GM18511 (cell line): ENCODE data around the gene DGKI.
A peak's percentile ranks its signal among the peaks of the same experiment; 100 is the strongest.
"Not testable (repeated sequence)": the region's sequence is repeated elsewhere in the genome, so short reads cannot be mapped to it uniquely, and the experiment has no call there.

ENCODE experiments used
- ATAC-seq: cut with Tn5 transposase; IDR thresholded peaks from one replicate; pipeline ENCODE4 v1.9.1; 2021; ENCODE audit warnings: mild to moderate bottlenecking, moderate library complexity; ENCODE audit not compliant: unreplicated experiment

The DGKI gene

DNA sequence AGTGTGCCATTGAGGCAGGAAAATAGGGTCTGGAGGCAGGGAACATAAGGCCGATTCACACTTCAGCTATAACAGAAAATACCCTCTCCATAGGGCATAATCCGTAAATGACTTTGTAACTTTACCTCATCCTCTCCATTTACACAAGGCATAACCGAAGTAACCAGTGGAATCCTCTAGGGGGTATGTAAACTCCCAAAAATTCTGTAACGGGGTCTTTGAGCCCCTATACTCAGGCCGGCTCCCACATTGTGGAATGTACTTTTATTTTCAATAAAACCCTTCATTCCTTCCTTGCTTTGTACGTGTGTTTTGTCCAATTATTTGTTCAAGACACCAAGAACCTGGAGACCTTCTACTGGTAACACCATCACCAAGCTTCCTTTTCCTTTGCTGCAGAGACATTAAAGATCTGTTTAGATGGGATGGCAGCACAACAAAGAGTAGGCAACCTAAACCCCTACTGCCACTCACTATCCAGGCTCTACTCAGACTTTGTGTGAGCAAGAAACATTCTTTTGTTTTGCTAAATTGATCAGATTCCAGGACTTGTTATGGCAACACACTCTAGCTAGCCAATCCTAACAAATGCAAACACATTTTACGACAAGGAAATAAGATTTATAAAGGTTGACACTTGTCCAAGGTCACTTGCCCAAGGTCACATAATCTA, 99.3 kb downstream of the DGKI start:
- ATAC-seq, result no peak

DNA sequence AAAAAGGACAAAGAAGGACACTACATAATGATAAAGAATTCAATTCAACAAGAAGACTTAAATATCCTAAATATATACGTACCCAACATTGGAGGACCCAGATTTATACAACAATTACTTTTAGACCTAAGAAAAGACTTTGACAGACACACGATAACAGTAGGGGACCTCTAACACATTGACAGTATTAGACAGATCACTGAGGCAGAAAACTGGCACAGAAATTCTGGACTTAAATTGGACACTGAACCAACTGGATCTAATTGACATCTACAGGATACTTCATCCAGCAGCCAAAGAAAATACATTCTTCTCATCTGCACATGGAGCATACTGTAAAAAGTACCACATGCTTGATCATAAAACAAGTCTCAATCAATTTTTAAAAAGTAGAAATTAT, 103.8 kb downstream of the DGKI start:
- ATAC-seq, result no peak

- ATAC-seq, result no peak
These were observed 104.7 kb downstream of the DGKI start for GRCh38 chr7:137742051-137742450.

DNA sequence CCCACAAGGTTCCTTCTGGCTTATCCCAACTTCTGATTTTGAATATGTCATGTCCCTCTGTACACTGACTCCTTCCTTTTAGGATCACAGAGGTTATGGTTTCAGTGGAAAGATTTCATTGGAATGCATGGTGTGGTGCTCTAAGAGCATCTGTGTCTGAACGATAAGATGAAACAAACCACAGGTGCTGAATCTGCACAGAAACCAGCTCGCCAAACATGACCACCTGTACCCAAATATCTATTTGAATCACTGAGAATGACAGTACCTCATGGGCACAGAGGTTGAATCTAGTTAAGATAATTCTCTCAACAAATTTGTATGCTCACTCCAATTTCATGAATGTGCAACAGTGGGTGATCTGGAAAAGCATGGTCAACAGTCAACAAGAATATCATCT, 105.3 kb downstream of the DGKI start:
- no peak for ATAC-seq

DNA sequence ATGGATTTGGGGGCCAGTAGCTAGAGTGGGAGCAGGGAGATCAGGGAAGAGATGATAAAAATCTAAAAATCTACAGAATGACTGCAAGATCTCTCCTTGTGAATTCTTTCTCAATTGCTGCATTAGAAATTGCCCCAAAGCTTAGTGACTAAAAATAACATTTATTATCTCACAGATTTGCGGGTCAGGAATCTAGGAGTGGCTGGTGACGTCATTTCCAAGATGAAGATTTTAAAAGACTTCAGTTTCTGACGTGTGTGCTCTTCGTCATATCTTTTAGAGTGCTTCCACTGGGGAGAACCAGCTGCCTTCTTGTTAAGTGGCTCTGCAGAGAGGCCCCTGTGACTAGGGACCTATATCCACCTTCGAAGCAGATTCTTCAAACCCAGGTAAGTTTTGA, 112.6 kb downstream of the DGKI start:
- ATAC-seq, result no peak

GRCh38 chr7:137732168-137732567, 114.6 kb downstream of the DGKI start:
- ATAC-seq, result no peak

DNA sequence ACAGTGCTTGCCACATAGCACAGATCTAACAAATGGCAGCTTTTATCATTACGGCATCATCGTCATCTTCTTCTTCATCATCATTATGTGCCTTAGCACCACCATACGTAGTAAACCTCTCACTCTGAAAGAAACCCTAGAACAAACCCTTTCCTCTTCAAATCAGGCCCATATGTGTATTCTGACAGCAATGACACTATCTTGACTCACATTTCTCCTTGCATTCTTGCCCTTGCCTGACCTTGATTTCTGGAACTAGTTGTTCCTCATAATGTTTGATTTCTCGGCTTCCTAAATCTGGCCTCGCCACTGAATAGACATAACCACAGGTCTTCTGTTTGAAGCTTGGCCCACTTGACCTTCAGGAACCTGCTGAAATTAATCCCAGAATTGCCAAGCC, 115.3 kb downstream of the DGKI start:
- no peak for ATAC-seq

GRCh38 chr7:137728426-137728825, 118.3 kb downstream of the DGKI start:
- ATAC-seq, result no peak

GRCh38 chr7:137727413-137727812, 119.4 kb downstream of the DGKI start:
- no peak for ATAC-seq

DNA sequence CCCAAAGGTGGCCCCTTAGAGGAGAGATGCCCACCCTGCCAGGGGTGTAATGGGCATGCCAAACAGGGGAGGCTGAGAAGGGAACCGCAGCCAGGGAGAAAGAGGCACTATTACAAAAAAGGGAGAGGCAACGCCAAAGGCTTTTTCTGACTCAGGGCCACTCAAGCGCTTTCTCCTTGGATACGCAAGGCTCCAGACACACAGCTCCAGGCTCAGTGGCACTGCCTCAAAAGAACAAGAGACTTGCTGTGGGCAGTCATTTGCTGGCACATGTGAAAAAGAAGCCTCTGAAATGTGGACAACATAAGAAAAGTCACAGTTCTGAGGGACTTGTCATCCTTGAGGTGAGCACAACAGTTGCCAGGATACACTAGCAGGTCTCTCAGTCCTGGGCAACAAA, 128.4 kb downstream of the DGKI start:
- ATAC-seq, result no peak

DNA sequence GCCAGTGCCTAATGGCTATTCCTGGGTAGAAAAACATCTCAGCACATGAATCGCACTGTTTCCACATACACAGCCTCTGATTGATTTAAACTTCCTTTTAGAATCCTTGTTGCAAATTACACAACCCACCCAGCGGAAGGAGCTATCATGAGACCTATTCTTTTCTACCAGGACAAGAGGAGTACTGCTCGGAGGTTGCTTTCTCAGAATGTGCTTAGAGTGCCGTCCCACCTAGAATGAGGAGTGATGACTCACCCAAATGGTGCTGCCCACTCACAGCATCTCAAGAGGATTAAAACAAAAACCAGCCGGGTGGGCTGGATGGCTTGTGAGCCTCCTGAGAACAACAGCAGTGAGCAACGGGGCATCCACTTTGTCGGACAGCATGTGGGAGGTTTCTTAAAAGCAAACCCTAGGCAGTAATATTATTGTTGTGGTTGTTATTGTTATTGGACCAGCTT, 128.9 kb downstream of the DGKI start:
- no peak for ATAC-seq

DNA sequence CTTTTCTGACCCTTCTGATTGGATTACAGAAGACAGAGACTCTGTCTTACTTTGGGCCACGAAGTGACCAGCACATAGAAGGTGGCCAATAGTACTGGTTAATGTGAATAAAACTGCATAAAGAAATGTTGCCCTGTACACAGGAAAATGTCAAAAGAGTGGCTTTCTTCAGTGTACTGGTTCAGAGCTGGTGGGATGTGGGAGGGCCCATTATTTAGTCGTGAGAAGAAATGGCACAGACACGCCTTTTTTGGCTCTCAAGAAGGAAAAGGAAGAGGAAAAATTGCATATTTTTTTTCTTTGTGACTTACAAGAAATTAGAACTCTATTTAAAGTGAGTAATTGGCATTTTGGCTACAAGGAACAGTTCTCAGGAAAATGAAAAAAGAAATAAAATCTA, 129.7 kb downstream of the DGKI start:
- ATAC-seq, result no peak

- no peak for ATAC-seq
These were observed 130.7 kb downstream of the DGKI start for GRCh38 chr7:137716061-137716460.

DNA sequence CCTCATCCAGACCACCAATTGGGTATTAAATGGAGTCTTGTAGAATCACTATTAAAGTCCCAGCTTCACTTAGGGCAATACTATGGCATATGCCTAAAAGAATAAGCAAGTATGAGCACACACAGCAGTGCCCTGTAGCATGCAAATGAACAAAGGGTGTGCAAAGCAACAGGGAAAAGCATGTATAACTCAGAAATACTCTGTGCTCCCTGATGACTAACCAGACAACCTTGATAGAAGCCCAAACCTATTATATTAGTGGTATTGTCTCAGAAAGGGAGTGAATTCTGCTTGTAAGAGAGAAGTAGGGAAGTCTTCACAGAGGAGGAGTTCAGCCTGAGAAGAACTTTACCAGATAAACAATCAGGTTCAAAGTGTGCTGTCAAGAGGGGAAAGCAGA, 131.2 kb downstream of the DGKI start:
- ATAC-seq, result no peak

- no peak for ATAC-seq
These were observed 131.7 kb downstream of the DGKI start for GRCh38 chr7:137715121-137715520.

GRCh38 chr7:137706330-137706729, 140.4 kb downstream of the DGKI start:
- ATAC-seq, result not testable (repeated sequence)

DNA sequence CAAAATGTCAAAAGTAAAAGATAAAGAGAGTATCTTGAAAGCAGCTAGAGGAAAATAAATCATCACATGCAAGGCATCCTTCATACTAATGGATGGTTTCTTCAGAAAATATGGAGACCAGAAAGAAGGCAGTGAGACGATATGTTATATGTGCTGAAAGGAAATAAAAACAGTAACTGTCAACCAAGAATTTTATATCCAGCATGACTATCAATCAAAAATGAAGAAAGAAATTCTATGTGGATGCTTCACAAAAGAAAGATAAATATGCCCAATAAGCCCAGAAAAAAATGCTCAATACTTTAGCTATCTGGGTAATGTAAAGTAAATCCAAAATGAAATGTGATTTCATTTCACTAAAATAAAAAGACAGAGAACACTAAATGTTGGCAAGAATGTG, 142.1 kb downstream of the DGKI start:
- no peak for ATAC-seq

GRCh38 chr7:137703291-137704010, 143.3 kb downstream of the DGKI start:
- ATAC-seq, result no peak

GRCh38 chr7:137696988-137697387, 149.8 kb downstream of the DGKI start:
- no peak for ATAC-seq

DNA sequence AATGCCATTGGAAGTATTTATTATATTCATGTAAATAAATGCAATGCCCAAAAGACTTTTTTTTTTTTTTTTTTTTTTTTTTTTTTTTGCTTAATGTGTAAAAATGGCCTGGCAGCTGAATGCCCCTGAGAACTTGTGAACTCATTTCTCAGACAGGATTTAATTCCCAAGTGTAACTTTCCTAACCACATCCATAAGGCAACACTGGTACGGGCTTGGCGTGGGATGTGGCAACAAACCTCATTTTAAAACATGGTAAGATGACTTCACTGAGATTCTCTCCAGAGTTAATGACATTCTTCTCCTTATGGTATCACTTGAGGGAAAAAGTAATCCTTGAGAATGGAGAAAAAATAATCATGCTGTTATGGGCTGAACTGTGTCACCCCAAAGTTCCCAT, 150.4 kb downstream of the DGKI start:
- no peak for ATAC-seq

DNA sequence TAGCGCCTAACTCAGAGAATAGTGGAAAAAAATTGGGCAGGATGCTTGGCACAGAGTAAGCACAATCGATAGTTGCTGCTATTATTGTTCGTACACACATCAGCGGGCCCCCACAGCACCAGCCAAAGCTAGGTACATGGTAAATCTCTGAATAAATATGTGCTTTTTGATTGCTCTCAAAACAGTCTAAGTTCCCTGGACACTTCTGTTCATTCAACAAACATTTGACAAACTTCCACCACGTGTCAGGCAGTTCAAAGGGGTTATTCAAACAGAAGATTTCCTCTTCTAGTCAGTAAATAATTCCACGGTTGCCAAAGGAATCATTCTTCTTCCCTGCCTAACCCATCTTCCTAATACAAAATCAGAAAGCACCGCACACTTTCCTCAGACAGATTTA, 150.8 kb downstream of the DGKI start:
- no peak for ATAC-seq

DNA sequence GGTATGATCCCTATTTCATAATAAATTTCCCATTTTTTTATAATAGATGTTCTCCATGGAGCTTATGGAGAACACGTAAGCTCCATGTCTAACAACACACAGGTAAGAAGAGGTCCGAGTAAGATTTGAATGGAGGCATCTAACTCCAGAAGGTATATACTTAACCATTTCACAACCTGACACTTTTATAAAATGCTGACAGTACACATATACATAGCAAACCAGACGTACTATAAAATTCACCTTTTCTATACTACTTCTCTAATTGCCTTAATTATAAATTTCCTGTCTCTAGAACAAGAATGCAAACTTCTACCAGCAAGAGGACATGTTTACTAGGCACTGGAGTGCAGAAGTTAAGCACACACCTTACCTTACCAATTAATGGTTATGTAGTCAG, 151.3 kb downstream of the DGKI start:
- ATAC-seq, result no peak

DNA sequence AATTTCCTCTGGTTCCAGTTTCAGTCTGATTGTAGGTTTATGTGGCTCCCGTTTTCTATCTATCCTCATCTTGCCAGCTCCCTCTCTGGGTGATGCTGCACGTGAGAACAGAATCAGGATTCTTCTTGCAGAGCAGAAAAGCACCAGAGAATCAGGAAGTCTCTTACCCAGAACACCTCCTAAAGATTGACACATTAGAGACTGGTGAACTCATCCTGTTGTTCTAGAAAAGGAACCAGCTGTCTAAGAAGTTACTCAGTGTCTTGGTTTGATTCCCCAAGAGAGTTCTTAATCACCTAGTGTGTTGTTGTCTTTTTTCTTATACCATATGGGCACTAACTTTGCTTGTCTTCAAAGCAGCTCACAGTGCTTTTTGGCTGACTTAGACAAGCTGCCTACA, 152.4 kb downstream of the DGKI start:
- ATAC-seq, result peak; percentile 64
